Measurements from ENCODE around the gene BLVRA.

DNA sequence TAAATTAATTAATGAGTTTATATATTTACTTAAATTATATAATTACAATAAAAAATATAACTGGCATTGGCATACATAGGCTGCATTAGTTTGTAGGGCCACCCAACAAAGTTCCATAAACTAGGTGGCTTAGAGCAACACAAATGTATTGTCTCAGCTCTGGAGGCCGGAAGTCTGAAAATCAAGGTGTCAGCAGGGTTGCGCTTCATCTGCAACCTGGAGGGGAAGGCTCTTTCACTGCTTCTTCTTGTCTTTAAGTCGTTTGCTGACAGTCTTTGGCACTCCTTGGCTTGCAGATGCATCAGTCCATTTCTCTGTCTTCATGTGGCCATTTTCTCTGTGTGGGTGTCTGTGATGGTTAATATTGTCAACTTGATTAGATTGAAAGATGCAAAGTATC, 6.1 kb upstream of the BLVRA start:
- TF ChIP-seq POLR2A (IDR thresholded peaks at IDR 0.05; ENCODE audit: low read depth, low read length) (no peak), CTCF (IDR thresholded peaks at IDR 0.05 in 2 of 3, conservative IDR thresholded peaks at IDR 0.05 in 1 of 3; ENCODE audit: control insufficient read depth in 2 of 3, extremely low read depth in 1 of 3, insufficient read depth in 1 of 3, low read depth in 3 of 3, low read length in 3 of 3) (no peak), ZNF24 (IDR thresholded peaks at IDR 0.05) (no peak), NFXL1 (IDR thresholded peaks at IDR 0.05; ENCODE audit: borderline replicate concordance) (no peak), SMAD1 (IDR thresholded peaks at IDR 0.05; ENCODE audit: low read depth, partially characterized antibody) (no peak)

Measured in GM12878 (cell line).